AG04449 (cell line): ENCODE data around the gene COPS4.
"Not testable (repeated sequence)": the region's sequence is repeated elsewhere in the genome, so short reads cannot be mapped to it uniquely, and the experiment has no call there.

Source experiments
- CTCF ChIA-PET: fragments of 350-600 bp; formaldehyde crosslinking; extraction: SDS; loops from one replicate; lab custom pipeline; 2021; ENCODE audit warnings: antibody characterized with exemption; lab: Yijun Ruan, JAX
- POLR2A ChIA-PET: fragments of 400-600, 350-600 bp; formaldehyde crosslinking; extraction: SDS; loops from one replicate; lab custom pipeline; 2020; ENCODE audit warnings: antibody characterized with exemption, inconsistent platforms; lab: Yijun Ruan, JAX
- DNase-seq: peaks from one replicate; pipeline ENCODE4 v3.0.0-alpha.2; 2010; ENCODE audit warnings: low read depth, low spot score
- H3K4me3 ChIP-seq: 2 replicates; pipeline ENCODE4 v1.5.1; 2011; ENCODE audit warnings: low read depth, mild to moderate bottlenecking, control low read depth, low read length
- CTCF ChIP-seq: IDR thresholded peaks from one replicate; pipeline ENCODE4 v1.5.1; 2011; ENCODE audit warnings: mild to moderate bottlenecking, moderate library complexity, low read length, control low read depth, inconsistent platforms; ENCODE audit not compliant: insufficient read depth; ENCODE audit errors: missing control alignments

COPS4 gene

GRCh38 chr4:83002329-83002728 lies 32.7 kb upstream of the COPS4 start:
- ChIA-PET CTCF (no interaction called here), POLR2A (interaction anchor here (0.7 kb wide), 1 partner anchor 12 kb away, joined by 3 read pairs; no protein-coding TSS in a partner anchor)
- no peak for DNase-seq
- H3K4me3 ChIP-seq: no peak overlapping the region
- TF ChIP-seq CTCF: no peak

GRCh38 chr4:83003044-83003791 lies 31.8 kb upstream of the COPS4 start:
- CTCF ChIA-PET: interaction anchor here (1.3 kb wide), 1 partner anchor 56 kb away, joined by 3 read pairs; no protein-coding TSS in a partner anchor
- not testable (repeated sequence) for H3K4me3 ChIP-seq, DNase-seq
- POLR2A ChIA-PET: interaction anchor here (0.7 kb wide), 1 partner anchor 32 kb away, joined by 3 read pairs; the partner anchor contains the start of gene COPS4

GRCh38 chr4:83009529-83009928 lies 25.5 kb upstream of the COPS4 start:
- H3K4me3 ChIP-seq: peak overlapping the region; percentile 75
- CTCF ChIA-PET: interaction anchor here (3.4 kb wide), 1 partner anchor 110 kb away, joined by 8 read pairs; no protein-coding TSS in a partner anchor
- no peak for DNase-seq
- POLR2A ChIA-PET: no interaction called here
- TF ChIP-seq CTCF: no peak

GRCh38 chr4:83010111-83010521 lies 24.9 kb upstream of the COPS4 start:
- CTCF ChIA-PET: interaction anchor here (2.2 to 3.4 kb wide), 2 partner anchors 111 to 272 kb away, joined by 8 to 10 read pairs; no protein-coding TSS in a partner anchor
- POLR2A ChIA-PET: interaction anchor here (0.6 to 2.3 kb wide), 2 partner anchors 34 to 110 kb away, joined by 3 to 13 read pairs; partner anchors contain the start of gene THAP9

GRCh38 chr4:83010522-83011318 lies 24.3 kb upstream of the COPS4 start, which contains the start of gene LIN54:
Gene LIN54 (minus strand): TSS chr4:83010823. CDS start chr4:82984844, 25,979 bp downstream.
- peak within 1 kb of the TSS; percentile 75 for H3K4me3 ChIP-seq
- ChIA-PET POLR2A (interaction anchor here (0.6 to 2.3 kb wide), 4 partner anchors 24 to 111 kb away, joined by 3 to 13 read pairs (median 6); partner anchors contain the start of genes COPS4 and THAP9), CTCF (interaction anchor here (0.9 to 3.4 kb wide), 7 partner anchors 24 to 582 kb away, joined by 3 to 10 read pairs (median 6); partner anchors contain the start of gene COPS4)
- no peak for TF ChIP-seq CTCF
- no peak for DNase-seq

More at GRCh38 chr4:83010111-83010521, 24.9 kb upstream of the COPS4 start:
- H3K4me3 ChIP-seq: peak overlapping the region; percentile 75
- DNase-seq: no peak
- TF ChIP-seq CTCF: no peak

GRCh38 chr4:83011689-83012199 lies 23.2 kb upstream of the COPS4 start:
- TF ChIP-seq CTCF: no peak
- no peak for DNase-seq
- POLR2A ChIA-PET: interaction anchor here (0.7 to 2.3 kb wide), 4 partner anchors 23 to 123 kb away, joined by 3 to 13 read pairs (median 6); partner anchors contain the start of genes COPS4 and THAP9
- CTCF ChIA-PET: interaction anchor here (0.6 to 3.4 kb wide), 8 partner anchors 23 to 583 kb away, joined by 3 to 10 read pairs (median 4); partner anchors contain the start of gene COPS4
- H3K4me3 ChIP-seq: peak overlapping the region; percentile 75
